ENCODE data around the gene IRF8.

- TF ChIP-seq CTCF (IDR thresholded peaks at IDR 0.05) (no peak), ZFX (IDR thresholded peaks at IDR 0.05; ENCODE audit: borderline replicate concordance) (no peak)
Observed at GRCh38 chr16:85970738-85971137, 71.8 kb downstream of the IRF8 start.
